Endometrium (tissue), 2 donors: Measurements from ENCODE around the gene KHSRP.

Experiments used
- FAIRE-seq: peaks from 2 replicates; lab custom pipeline; 2012; peaks lifted over from hg19 to GRCh38; lab: Jason Lieb, UNC
- donor health status: control.
- donor health status: control.

Gene KHSRP

GRCh38 chr19:6424195-6424938, at the start of gene KHSRP:
TSS of gene KHSRP (minus strand) at chr19:6424811. CDS start at chr19:6424701, 110 bp downstream.
- no peak for FAIRE-seq

GRCh38 chr19:6473647-6474046, 49.0 kb upstream of the KHSRP start:
- no peak for FAIRE-seq

- FAIRE-seq, result no peak
These were observed 48.1 kb upstream of the KHSRP start for GRCh38 chr19:6472713-6473112.

GRCh38 chr19:6471076-6471475, 46.5 kb upstream of the KHSRP start:
- no peak for FAIRE-seq

- no peak for FAIRE-seq
These were observed 45.6 kb upstream of the KHSRP start for GRCh38 chr19:6470173-6470572.

GRCh38 chr19:6467384-6467783, 42.8 kb upstream of the KHSRP start:
- no peak for FAIRE-seq

GRCh38 chr19:6466526-6467248, 42.1 kb upstream of the KHSRP start:
- no peak for FAIRE-seq

- no peak for FAIRE-seq
These were observed 41.1 kb upstream of the KHSRP start for GRCh38 chr19:6465663-6466062.

- no peak for FAIRE-seq
These were observed 40.4 kb upstream of the KHSRP start for GRCh38 chr19:6465006-6465405.

- no peak for FAIRE-seq
These were observed 39.7 kb upstream of the KHSRP start, which contains the start of gene CRB3 for GRCh38 chr19:6464070-6464873. TSS of gene CRB3 (plus strand) at chr19:6464271. CDS start at chr19:6464702, 431 bp downstream.

- FAIRE-seq, result peak; percentile 90
These were observed 35.7 kb upstream of the KHSRP start for GRCh38 chr19:6460099-6460884.

GRCh38 chr19:6459262-6460098, 34.9 kb upstream of the KHSRP start, which contains the start of gene SLC25A23:
TSS of gene SLC25A23 (minus strand) at chr19:6459792. CDS start at chr19:6459628, 164 bp downstream.
- FAIRE-seq, result no peak

GRCh38 chr19:6458695-6459261, 34.2 kb upstream of the KHSRP start:
- FAIRE-seq, result no peak

GRCh38 chr19:6457958-6458694, 33.5 kb upstream of the KHSRP start:
- no peak for FAIRE-seq

GRCh38 chr19:6455924-6456323, 31.3 kb upstream of the KHSRP start:
- no peak for FAIRE-seq

GRCh38 chr19:6453951-6454565, 29.4 kb upstream of the KHSRP start:
- no peak for FAIRE-seq

- FAIRE-seq, result no peak
These were observed 28.3 kb upstream of the KHSRP start for GRCh38 chr19:6452899-6453298.

GRCh38 chr19:6452223-6452614, 27.6 kb upstream of the KHSRP start:
- no peak for FAIRE-seq

GRCh38 chr19:6451583-6452222, 27.1 kb upstream of the KHSRP start:
- FAIRE-seq, result no peak
